ENCODE results near the gene OSR1.

OSR1 gene

DNA sequence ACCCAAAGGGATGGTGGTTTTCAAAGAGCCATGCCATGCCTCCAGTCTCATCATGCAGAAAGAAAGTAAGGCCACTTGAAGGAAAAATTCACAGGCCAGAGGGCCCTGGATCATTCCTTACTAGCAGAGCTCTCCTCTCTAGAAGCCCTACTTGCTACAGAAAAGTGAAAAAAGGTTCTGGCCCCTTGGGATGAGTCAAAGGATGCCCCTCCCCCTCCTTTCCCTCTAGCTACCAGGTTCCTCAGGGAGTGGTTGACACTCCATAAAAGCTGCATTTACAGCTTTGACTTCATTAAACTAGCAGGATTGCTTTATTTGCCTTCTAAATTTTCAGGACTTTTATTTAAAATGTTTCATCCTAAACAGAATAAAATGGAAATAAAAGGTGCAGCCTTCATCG, 21.2 kb downstream of the OSR1 start (continued):
- TF ChIP-seq ZNF707 (tag by site-specific recombination; IDR thresholded peaks at IDR 0.05): no peak
- TF ChIP-seq, protein P1, sequence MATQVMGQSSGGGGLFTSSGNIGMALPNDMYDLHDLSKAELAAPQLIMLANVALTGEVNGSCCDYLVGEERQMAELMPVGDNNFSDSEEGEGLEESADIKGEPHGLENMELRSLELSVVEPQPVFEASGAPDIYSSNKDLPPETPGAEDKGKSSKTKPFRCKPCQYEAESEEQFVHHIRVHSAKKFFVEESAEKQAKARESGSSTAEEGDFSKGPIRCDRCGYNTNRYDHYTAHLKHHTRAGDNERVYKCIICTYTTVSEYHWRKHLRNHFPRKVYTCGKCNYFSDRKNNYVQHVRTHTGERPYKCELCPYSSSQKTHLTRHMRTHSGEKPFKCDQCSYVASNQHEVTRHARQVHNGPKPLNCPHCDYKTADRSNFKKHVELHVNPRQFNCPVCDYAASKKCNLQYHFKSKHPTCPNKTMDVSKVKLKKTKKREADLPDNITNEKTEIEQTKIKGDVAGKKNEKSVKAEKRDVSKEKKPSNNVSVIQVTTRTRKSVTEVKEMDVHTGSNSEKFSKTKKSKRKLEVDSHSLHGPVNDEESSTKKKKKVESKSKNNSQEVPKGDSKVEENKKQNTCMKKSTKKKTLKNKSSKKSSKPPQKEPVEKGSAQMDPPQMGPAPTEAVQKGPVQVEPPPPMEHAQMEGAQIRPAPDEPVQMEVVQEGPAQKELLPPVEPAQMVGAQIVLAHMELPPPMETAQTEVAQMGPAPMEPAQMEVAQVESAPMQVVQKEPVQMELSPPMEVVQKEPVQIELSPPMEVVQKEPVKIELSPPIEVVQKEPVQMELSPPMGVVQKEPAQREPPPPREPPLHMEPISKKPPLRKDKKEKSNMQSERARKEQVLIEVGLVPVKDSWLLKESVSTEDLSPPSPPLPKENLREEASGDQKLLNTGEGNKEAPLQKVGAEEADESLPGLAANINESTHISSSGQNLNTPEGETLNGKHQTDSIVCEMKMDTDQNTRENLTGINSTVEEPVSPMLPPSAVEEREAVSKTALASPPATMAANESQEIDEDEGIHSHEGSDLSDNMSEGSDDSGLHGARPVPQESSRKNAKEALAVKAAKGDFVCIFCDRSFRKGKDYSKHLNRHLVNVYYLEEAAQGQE (tag by site-specific recombination; IDR thresholded peaks at IDR 0.05): no peak
- TF ChIP-seq, protein P2, sequence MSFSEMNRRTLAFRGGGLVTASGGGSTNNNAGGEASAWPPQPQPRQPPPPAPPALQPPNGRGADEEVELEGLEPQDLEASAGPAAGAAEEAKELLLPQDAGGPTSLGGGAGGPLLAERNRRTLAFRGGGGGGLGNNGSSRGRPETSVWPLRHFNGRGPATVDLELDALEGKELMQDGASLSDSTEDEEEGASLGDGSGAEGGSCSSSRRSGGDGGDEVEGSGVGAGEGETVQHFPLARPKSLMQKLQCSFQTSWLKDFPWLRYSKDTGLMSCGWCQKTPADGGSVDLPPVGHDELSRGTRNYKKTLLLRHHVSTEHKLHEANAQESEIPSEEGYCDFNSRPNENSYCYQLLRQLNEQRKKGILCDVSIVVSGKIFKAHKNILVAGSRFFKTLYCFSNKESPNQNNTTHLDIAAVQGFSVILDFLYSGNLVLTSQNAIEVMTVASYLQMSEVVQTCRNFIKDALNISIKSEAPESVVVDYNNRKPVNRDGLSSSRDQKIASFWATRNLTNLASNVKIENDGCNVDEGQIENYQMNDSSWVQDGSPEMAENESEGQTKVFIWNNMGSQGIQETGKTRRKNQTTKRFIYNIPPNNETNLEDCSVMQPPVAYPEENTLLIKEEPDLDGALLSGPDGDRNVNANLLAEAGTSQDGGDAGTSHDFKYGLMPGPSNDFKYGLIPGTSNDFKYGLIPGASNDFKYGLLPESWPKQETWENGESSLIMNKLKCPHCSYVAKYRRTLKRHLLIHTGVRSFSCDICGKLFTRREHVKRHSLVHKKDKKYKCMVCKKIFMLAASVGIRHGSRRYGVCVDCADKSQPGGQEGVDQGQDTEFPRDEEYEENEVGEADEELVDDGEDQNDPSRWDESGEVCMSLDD (tag by site-specific recombination; IDR thresholded peaks at IDR 0.05): no peak
- no peak for TF ChIP-seq ZBTB20 (tag by site-specific recombination; IDR thresholded peaks at IDR 0.05)
- no peak for TF ChIP-seq ZFHX2 (tag by site-specific recombination; conservative IDR thresholded peaks at IDR 0.05)

DNA sequence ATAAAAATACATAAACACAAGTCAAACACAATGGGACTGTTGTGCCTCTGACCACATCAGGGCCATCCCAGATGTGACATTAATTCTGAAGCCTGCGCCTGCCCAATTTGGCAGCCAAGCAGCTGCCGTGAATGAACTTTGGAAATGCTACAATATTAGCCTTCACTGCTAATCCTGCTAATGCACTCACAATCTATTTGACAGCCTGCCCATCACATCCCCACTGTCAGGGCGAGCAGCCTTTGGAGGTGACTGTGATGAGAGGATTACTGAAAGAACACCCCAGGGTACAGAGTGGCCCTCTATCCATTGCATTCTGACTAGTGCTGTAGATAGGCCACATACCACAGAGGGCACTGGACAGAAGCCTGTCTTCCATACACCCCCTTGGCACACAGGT, 21.6 kb downstream of the OSR1 start:
- H3K27ac ChIP-seq (ENCODE audit: extremely low read depth, low read depth, low read length): no peak overlapping the region
- ChIA-PET CTCF (no interaction called here), POLR2A (no interaction called here)
- no peaks in the 10 kb centered on the region; a peak in 1 of 3 replicates for H3K36me3 ChIP-seq (ENCODE audit: control insufficient read depth in 2 of 2, insufficient read depth in 1 of 2, low read length in 2 of 2)
- no peaks in the 10 kb centered on the region for H3K4me1 ChIP-seq (ENCODE audit: control insufficient read depth, insufficient read depth, low read length)
- H3K4me3 ChIP-seq (ENCODE audit: low read depth, low read length): no peak overlapping the region
- H3K9me3 ChIP-seq (ENCODE audit: control insufficient read depth, insufficient read depth, low read depth, low read length): no peaks in the 10 kb centered on the region
- TF ChIP-seq ZNF114 (tag by site-specific recombination; IDR thresholded peaks at IDR 0.05) (no peak), ZNF776 (tag by site-specific recombination; IDR thresholded peaks at IDR 0.05; ENCODE audit: borderline replicate concordance) (no peak), ZNF623 (tag by site-specific recombination; IDR thresholded peaks at IDR 0.05) (no peak), ZNF112 (tag by site-specific recombination; IDR thresholded peaks at IDR 0.05) (no peak), ZNF560 (tag by site-specific recombination; IDR thresholded peaks at IDR 0.05; ENCODE audit: borderline replicate concordance) (no peak), GLIS2 (tag by site-specific recombination; IDR thresholded peaks at IDR 0.05) (no peak), ZNF473 (tag by site-specific recombination; IDR thresholded peaks at IDR 0.05) (no peak), ZSCAN16 (tag by site-specific recombination; IDR thresholded peaks at IDR 0.05) (no peak), ZNF768 (tag by site-specific recombination; IDR thresholded peaks at IDR 0.05) (no peak), ZNF394 (tag by site-specific recombination; IDR thresholded peaks at IDR 0.05; ENCODE audit: borderline replicate concordance) (no peak)
- TF ChIP-seq, protein P3, sequence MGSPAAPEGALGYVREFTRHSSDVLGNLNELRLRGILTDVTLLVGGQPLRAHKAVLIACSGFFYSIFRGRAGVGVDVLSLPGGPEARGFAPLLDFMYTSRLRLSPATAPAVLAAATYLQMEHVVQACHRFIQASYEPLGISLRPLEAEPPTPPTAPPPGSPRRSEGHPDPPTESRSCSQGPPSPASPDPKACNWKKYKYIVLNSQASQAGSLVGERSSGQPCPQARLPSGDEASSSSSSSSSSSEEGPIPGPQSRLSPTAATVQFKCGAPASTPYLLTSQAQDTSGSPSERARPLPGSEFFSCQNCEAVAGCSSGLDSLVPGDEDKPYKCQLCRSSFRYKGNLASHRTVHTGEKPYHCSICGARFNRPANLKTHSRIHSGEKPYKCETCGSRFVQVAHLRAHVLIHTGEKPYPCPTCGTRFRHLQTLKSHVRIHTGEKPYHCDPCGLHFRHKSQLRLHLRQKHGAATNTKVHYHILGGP (tag by site-specific recombination; IDR thresholded peaks at IDR 0.05): no peak
- TF ChIP-seq, protein P4, sequence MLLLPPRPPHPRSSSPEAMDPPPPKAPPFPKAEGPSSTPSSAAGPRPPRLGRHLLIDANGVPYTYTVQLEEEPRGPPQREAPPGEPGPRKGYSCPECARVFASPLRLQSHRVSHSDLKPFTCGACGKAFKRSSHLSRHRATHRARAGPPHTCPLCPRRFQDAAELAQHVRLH (tag by site-specific recombination; IDR thresholded peaks at IDR 0.05): no peak
- TF ChIP-seq, protein P5, sequence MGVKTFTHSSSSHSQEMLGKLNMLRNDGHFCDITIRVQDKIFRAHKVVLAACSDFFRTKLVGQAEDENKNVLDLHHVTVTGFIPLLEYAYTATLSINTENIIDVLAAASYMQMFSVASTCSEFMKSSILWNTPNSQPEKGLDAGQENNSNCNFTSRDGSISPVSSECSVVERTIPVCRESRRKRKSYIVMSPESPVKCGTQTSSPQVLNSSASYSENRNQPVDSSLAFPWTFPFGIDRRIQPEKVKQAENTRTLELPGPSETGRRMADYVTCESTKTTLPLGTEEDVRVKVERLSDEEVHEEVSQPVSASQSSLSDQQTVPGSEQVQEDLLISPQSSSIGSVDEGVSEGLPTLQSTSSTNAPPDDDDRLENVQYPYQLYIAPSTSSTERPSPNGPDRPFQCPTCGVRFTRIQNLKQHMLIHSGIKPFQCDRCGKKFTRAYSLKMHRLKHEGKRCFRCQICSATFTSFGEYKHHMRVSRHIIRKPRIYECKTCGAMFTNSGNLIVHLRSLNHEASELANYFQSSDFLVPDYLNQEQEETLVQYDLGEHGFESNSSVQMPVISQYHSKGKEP (tag by site-specific recombination; IDR thresholded peaks at IDR 0.05): no peak
- TF ChIP-seq, protein P6, sequence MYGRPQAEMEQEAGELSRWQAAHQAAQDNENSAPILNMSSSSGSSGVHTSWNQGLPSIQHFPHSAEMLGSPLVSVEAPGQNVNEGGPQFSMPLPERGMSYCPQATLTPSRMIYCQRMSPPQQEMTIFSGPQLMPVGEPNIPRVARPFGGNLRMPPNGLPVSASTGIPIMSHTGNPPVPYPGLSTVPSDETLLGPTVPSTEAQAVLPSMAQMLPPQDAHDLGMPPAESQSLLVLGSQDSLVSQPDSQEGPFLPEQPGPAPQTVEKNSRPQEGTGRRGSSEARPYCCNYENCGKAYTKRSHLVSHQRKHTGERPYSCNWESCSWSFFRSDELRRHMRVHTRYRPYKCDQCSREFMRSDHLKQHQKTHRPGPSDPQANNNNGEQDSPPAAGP (tag by site-specific recombination; IDR thresholded peaks at IDR 0.05): no peak
- TF ChIP-seq, protein P7, sequence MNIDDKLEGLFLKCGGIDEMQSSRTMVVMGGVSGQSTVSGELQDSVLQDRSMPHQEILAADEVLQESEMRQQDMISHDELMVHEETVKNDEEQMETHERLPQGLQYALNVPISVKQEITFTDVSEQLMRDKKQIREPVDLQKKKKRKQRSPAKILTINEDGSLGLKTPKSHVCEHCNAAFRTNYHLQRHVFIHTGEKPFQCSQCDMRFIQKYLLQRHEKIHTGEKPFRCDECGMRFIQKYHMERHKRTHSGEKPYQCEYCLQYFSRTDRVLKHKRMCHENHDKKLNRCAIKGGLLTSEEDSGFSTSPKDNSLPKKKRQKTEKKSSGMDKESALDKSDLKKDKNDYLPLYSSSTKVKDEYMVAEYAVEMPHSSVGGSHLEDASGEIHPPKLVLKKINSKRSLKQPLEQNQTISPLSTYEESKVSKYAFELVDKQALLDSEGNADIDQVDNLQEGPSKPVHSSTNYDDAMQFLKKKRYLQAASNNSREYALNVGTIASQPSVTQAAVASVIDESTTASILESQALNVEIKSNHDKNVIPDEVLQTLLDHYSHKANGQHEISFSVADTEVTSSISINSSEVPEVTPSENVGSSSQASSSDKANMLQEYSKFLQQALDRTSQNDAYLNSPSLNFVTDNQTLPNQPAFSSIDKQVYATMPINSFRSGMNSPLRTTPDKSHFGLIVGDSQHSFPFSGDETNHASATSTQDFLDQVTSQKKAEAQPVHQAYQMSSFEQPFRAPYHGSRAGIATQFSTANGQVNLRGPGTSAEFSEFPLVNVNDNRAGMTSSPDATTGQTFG (tag by site-specific recombination; IDR thresholded peaks at IDR 0.05; ENCODE audit: borderline replicate concordance): no peak
- TF ChIP-seq, protein P8, sequence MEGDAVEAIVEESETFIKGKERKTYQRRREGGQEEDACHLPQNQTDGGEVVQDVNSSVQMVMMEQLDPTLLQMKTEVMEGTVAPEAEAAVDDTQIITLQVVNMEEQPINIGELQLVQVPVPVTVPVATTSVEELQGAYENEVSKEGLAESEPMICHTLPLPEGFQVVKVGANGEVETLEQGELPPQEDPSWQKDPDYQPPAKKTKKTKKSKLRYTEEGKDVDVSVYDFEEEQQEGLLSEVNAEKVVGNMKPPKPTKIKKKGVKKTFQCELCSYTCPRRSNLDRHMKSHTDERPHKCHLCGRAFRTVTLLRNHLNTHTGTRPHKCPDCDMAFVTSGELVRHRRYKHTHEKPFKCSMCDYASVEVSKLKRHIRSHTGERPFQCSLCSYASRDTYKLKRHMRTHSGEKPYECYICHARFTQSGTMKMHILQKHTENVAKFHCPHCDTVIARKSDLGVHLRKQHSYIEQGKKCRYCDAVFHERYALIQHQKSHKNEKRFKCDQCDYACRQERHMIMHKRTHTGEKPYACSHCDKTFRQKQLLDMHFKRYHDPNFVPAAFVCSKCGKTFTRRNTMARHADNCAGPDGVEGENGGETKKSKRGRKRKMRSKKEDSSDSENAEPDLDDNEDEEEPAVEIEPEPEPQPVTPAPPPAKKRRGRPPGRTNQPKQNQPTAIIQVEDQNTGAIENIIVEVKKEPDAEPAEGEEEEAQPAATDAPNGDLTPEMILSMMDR (tag by site-specific recombination; IDR thresholded peaks at IDR 0.05): no peak
